K562 (cell line): ENCODE results near the gene APBB2. TPM values are rescaled to one million over a fixed set of nuclear protein-coding genes. Genes with fewer than 3 reads are reported as not detected.

Source experiments
- ATAC-seq: fragments of 200-7000 bp; cut with Tn5 transposase; 3 replicates; pipeline ENCODE4 v1.9.1; 2020; ENCODE audit warnings: moderate library complexity
- BruUV-seq: library from RNA; stranded (reverse); fragments of 400-500 nt; replicated peaks from 2 replicates; lab custom pipeline; 2021; lab: Mats Ljungman, UMichigan
- CTCF ChIA-PET: fragments of 300-600 bp; formaldehyde crosslinking; extraction: SDS; loops from one replicate; lab custom pipeline; 2021; ENCODE audit warnings: low intra/inter-chr PET ratio; lab: Yijun Ruan, JAX
- POLR2A ChIA-PET: fragments of 300-600, 350-650 bp; sonication (Branson Sonifier 250); formaldehyde crosslinking; extraction: SDS; loops from one replicate; lab custom pipeline; 2021; ENCODE audit warnings: antibody characterized with exemption, inconsistent platforms; lab: Yijun Ruan, JAX
- DNase-seq, 4 experiments: peaks; one replicate each; pipeline versions ENCODE4 v3.0.0 to v3.0.0-alpha.2; 2011 to 2018; ENCODE audit warnings: low spot score in 3 of 4, mixed read lengths in 3 of 4; ENCODE audit errors: extremely low read depth in 1 of 4
- FAIRE-seq: peaks from 2 replicates; lab custom pipeline; 2011; peaks lifted over from hg19 to GRCh38; lab: Jason Lieb, UNC
- H2AFZ ChIP-seq: 2 replicates; pipeline ENCODE4 v1.6.0; 2011; ENCODE audit warnings: low read depth, low read length, control low read depth, inconsistent platforms
- H3K27ac ChIP-seq: fragments of 200-600 bp; 3 replicates; pipeline ENCODE4 v1.8.0; 2011; ENCODE audit warnings: low read depth, mild to moderate bottlenecking, control low read depth, inconsistent platforms, low read length, moderate library complexity, mixed read lengths; ENCODE audit errors: extremely low read depth
- H3K27me3 ChIP-seq, 2 experiments: fragments of 300-600 bp in 1 of 2; 2 replicates in 1 of 2; 3 replicates in 1 of 2; pipeline versions ENCODE4 v1.6.0 to v1.8.0; 2011; ENCODE audit warnings: inconsistent platforms in 2 of 2, low read length in 2 of 2, mild to moderate bottlenecking in 1 of 2, mixed read lengths in 1 of 2, moderate library complexity in 1 of 2; ENCODE audit not compliant: control insufficient read depth in 2 of 2, insufficient read depth in 2 of 2
- H3K36me3 ChIP-seq: fragments of 300-600 bp; 3 replicates; pipeline ENCODE4 v1.8.0; 2011; ENCODE audit warnings: mild to moderate bottlenecking, low read length, inconsistent platforms; ENCODE audit not compliant: control insufficient read depth, insufficient read depth
- H3K4me1 ChIP-seq, 2 experiments: fragments of 200-600 bp in 1 of 2; replicated peaks in 1 of 2; 2 replicates in 1 of 2; 3 replicates in 1 of 2; pipeline versions ENCODE4 v1.5.1 to v1.8.0; 2011; ENCODE audit warnings: inconsistent platforms in 2 of 2, low read length in 2 of 2, mild to moderate bottlenecking in 1 of 2, mixed read lengths in 1 of 2, moderate library complexity in 1 of 2; ENCODE audit not compliant: control insufficient read depth in 2 of 2, insufficient read depth in 2 of 2
- H3K4me2 ChIP-seq: 2 replicates; pipeline ENCODE4 v1.6.1; 2011; ENCODE audit warnings: low read length, control low read depth, inconsistent platforms, mixed read lengths; ENCODE audit not compliant: insufficient read depth
- H3K4me3 ChIP-seq: fragments of 200-600 bp; sonication (generic), shearing (Covaris generic); 2 replicates; pipeline ENCODE4 v1.5.1; 2016; ENCODE audit warnings: control low read depth, inconsistent platforms
- H3K79me2 ChIP-seq: fragments of 200-600 bp; 3 replicates; pipeline ENCODE4 v1.8.0; 2011; ENCODE audit warnings: low read length, inconsistent platforms; ENCODE audit not compliant: control insufficient read depth, insufficient read depth
- H3K9ac ChIP-seq, 2 experiments: 2 replicates each; pipeline versions ENCODE4 v1.6.0 to v1.6.1; 2011; ENCODE audit warnings: low read depth in 2 of 2, low read length in 2 of 2, control low read depth in 1 of 2, inconsistent platforms in 1 of 2, mild to moderate bottlenecking in 1 of 2, mixed read lengths in 1 of 2; ENCODE audit not compliant: insufficient read depth in 1 of 2
- H3K9me1 ChIP-seq: one replicate; pipeline ENCODE4 v1.6.0; 2011; ENCODE audit warnings: inconsistent platforms, mild to moderate bottlenecking, low read length, moderate library complexity; ENCODE audit not compliant: control insufficient read depth, insufficient read depth
- H3K9me3 ChIP-seq: replicated peaks from 2 replicates; pipeline ENCODE4 v1.5.1; 2011; ENCODE audit warnings: low read depth, low read length, inconsistent platforms; ENCODE audit not compliant: control insufficient read depth, insufficient read depth
- H4K20me1 ChIP-seq: replicated peaks from 2 replicates; pipeline ENCODE4 v1.6.1; 2011; ENCODE audit warnings: low read length, inconsistent platforms, mixed read lengths; ENCODE audit not compliant: control insufficient read depth, insufficient read depth
- STAT5B ChIP-seq: fragments of 250-450 bp; sonication (Bioruptor Pico); IDR thresholded peaks from 2 replicates; pipeline ENCODE4 v1.8.0; 2021; ENCODE audit warnings: mild to moderate bottlenecking, inconsistent platforms
- ZNF354B ChIP-seq: fragments of 250-450 bp; sonication (Bioruptor Pico); IDR thresholded peaks from 2 replicates; pipeline ENCODE4 v1.4.0; 2020
- in situ Hi-C: fragments of 300-500 bp; cut with MboI; formaldehyde crosslinking; loops from 4 replicates; pipeline ENCODE4 v1.15.0; 2018; ENCODE audit warnings: inconsistent platforms, mixed read lengths
- intact Hi-C: fragments of 100-400 bp; cut with micrococcal nuclease; formaldehyde crosslinking; loops from 2 replicates; pipeline ENCODE4 v1.14.2; 2022
- polyA plus RNA-seq, 8 experiments: library from polyadenylated mRNA; depleted of rRNA in 4 of 8; stranded (reverse) in 5 of 8; unstranded in 3 of 8; fragments of >200 nt; fragmentation: Nextera tagmentation in 2 of 8; fragmentation: Illumina TruSeq in 1 of 8; extraction: Ambion mirVana in 2 of 8; extraction: Trizol in 1 of 8; gene quantifications; 2 replicates each; pipeline versions ENCODE4 v1.2.1 to v1.2.3, GENCODE V29; 2011 to 2014; ENCODE audit warnings: inconsistent platforms in 1 of 8, missing spikeins in 1 of 8
- total RNA-seq, 7 experiments: library from RNA; depleted of rRNA in 6 of 7; stranded (reverse); fragments of >200 nt in 6 of 7; fragmentation: Illumina TruSeq in 2 of 7; extraction: Trizol in 2 of 7; gene quantifications; 2 replicates each; pipeline versions ENCODE4 v1.2.1 to v1.2.3, GENCODE V29; 2011 to 2021; ENCODE audit warnings: low replicate concordance in 1 of 7
- TF ChIP-seq, protein P1 (sequence below), 2 experiments: fragments of 450-650 bp; IDR thresholded peaks; 2 replicates each; pipeline ENCODE4 v1.6.1; 2018; ENCODE audit warnings: mild to moderate bottlenecking in 2 of 2, low read depth in 1 of 2; ENCODE audit not compliant: partially characterized antibody in 2 of 2
- TF ChIP-seq, protein P2 (sequence below): fragments of 450-650 bp; IDR thresholded peaks from 2 replicates; pipeline ENCODE4 v1.6.1; 2016; ENCODE audit warnings: antibody characterized with exemption

APBB2 gene
- total and polyA plus RNA-seq, 9 of the 15 experiments (the other 6 are each of a cell fraction or from before 2014, with no cell fraction given) = 0.08 to 2.1 (median 1.4) TPM

- no TSS peak for BruUV-seq
- Histone ChIP-seq H3K4me2 (no peak overlapping the region), H3K4me3 (no peak overlapping the region), H3K4me1 (no peaks in the 10 kb centered on the region), H3K79me2 (no peaks in the 10 kb centered on the region), H3K27me3 (no peaks in the 10 kb centered on the region; a peak in 1 of 5 replicates), H3K9me3 (no peaks in the 10 kb centered on the region), H3K27ac (no peak overlapping the region), H3K36me3 (no peaks in the 10 kb centered on the region), H3K9ac (no peak overlapping the region), H3K9me1 (no peaks in the 10 kb centered on the region), H2AFZ (no peak overlapping the region), H4K20me1 (no peaks in the 10 kb centered on the region)
- FAIRE-seq (no peak), DNase-seq (no peak), ATAC-seq (no peak)
- CTCF ChIA-PET = no interaction called here
- POLR2A ChIA-PET = no interaction called here
- in situ Hi-C loops (no loop called here), intact Hi-C loops (no loop called here)
- TF ChIP-seq, protein P1, sequence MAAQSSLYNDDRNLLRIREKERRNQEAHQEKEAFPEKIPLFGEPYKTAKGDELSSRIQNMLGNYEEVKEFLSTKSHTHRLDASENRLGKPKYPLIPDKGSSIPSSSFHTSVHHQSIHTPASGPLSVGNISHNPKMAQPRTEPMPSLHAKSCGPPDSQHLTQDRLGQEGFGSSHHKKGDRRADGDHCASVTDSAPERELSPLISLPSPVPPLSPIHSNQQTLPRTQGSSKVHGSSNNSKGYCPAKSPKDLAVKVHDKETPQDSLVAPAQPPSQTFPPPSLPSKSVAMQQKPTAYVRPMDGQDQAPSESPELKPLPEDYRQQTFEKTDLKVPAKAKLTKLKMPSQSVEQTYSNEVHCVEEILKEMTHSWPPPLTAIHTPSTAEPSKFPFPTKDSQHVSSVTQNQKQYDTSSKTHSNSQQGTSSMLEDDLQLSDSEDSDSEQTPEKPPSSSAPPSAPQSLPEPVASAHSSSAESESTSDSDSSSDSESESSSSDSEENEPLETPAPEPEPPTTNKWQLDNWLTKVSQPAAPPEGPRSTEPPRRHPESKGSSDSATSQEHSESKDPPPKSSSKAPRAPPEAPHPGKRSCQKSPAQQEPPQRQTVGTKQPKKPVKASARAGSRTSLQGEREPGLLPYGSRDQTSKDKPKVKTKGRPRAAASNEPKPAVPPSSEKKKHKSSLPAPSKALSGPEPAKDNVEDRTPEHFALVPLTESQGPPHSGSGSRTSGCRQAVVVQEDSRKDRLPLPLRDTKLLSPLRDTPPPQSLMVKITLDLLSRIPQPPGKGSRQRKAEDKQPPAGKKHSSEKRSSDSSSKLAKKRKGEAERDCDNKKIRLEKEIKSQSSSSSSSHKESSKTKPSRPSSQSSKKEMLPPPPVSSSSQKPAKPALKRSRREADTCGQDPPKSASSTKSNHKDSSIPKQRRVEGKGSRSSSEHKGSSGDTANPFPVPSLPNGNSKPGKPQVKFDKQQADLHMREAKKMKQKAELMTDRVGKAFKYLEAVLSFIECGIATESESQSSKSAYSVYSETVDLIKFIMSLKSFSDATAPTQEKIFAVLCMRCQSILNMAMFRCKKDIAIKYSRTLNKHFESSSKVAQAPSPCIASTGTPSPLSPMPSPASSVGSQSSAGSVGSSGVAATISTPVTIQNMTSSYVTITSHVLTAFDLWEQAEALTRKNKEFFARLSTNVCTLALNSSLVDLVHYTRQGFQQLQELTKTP (IDR thresholded peaks at IDR 0.05; ENCODE audit: low read depth in 1 of 2, partially characterized antibody in 2 of 2) = no peak
- TF ChIP-seq STAT5B (no peak), ZNF354B (no peak)
- TF ChIP-seq, protein P2, sequence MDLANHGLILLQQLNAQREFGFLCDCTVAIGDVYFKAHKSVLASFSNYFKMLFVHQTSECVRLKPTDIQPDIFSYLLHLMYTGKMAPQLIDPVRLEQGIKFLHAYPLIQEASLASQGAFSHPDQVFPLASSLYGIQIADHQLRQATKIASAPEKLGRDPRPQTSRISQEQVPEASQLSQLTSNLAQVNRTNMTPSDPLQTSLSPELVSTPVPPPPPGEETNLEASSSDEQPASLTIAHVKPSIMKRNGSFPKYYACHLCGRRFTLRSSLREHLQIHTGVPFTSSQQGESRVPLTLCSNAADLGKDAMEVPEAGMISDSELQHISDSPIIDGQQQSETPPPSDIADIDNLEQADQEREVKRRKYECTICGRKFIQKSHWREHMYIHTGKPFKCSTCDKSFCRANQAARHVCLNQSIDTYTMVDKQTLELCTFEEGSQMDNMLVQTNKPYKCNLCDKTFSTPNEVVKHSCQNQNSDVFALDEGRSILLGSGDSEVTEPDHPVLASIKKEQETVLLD = no peak
Measured at GRCh38 chr4:41177016-41177415, 37.3 kb downstream of the APBB2 start.
